K562 (cell line): ENCODE data around the gene INTS2. TPM values are rescaled to one million over a fixed set of nuclear protein-coding genes. Genes with fewer than 3 reads are reported as not detected.

Source experiments
- ATAC-seq: fragments of 200-7000 bp; cut with Tn5 transposase; 3 replicates; pipeline ENCODE4 v1.9.1; 2020; ENCODE audit warnings: moderate library complexity
- BruUV-seq: library from RNA; stranded (reverse); fragments of 400-500 nt; replicated peaks from 2 replicates; lab custom pipeline; 2021; lab: Mats Ljungman, UMichigan
- CTCF ChIA-PET: fragments of 300-600 bp; formaldehyde crosslinking; extraction: SDS; loops from one replicate; lab custom pipeline; 2021; ENCODE audit warnings: low intra/inter-chr PET ratio; lab: Yijun Ruan, JAX
- POLR2A ChIA-PET: fragments of 300-600, 350-650 bp; sonication (Branson Sonifier 250); formaldehyde crosslinking; extraction: SDS; loops from one replicate; lab custom pipeline; 2021; ENCODE audit warnings: antibody characterized with exemption, inconsistent platforms; lab: Yijun Ruan, JAX
- DNase-seq, 4 experiments: peaks; one replicate each; pipeline versions ENCODE4 v3.0.0 to v3.0.0-alpha.2; 2011 to 2018; ENCODE audit warnings: low spot score in 3 of 4, mixed read lengths in 3 of 4; ENCODE audit errors: extremely low read depth in 1 of 4
- FAIRE-seq: peaks from 2 replicates; lab custom pipeline; 2011; peaks lifted over from hg19 to GRCh38; lab: Jason Lieb, UNC
- H2AFZ ChIP-seq: 2 replicates; pipeline ENCODE4 v1.6.0; 2011; ENCODE audit warnings: low read depth, low read length, control low read depth, inconsistent platforms
- H3K27ac ChIP-seq: fragments of 200-600 bp; 3 replicates; pipeline ENCODE4 v1.8.0; 2011; ENCODE audit warnings: low read depth, mild to moderate bottlenecking, control low read depth, inconsistent platforms, low read length, moderate library complexity, mixed read lengths; ENCODE audit errors: extremely low read depth
- H3K27me3 ChIP-seq, 2 experiments: fragments of 300-600 bp in 1 of 2; 2 replicates in 1 of 2; 3 replicates in 1 of 2; pipeline versions ENCODE4 v1.6.0 to v1.8.0; 2011; ENCODE audit warnings: inconsistent platforms in 2 of 2, low read length in 2 of 2, mild to moderate bottlenecking in 1 of 2, mixed read lengths in 1 of 2, moderate library complexity in 1 of 2; ENCODE audit not compliant: control insufficient read depth in 2 of 2, insufficient read depth in 2 of 2
- H3K36me3 ChIP-seq: fragments of 300-600 bp; 3 replicates; pipeline ENCODE4 v1.8.0; 2011; ENCODE audit warnings: mild to moderate bottlenecking, low read length, inconsistent platforms; ENCODE audit not compliant: control insufficient read depth, insufficient read depth
- H3K4me1 ChIP-seq, 2 experiments: fragments of 200-600 bp in 1 of 2; replicated peaks in 1 of 2; 2 replicates in 1 of 2; 3 replicates in 1 of 2; pipeline versions ENCODE4 v1.5.1 to v1.8.0; 2011; ENCODE audit warnings: inconsistent platforms in 2 of 2, low read length in 2 of 2, mild to moderate bottlenecking in 1 of 2, mixed read lengths in 1 of 2, moderate library complexity in 1 of 2; ENCODE audit not compliant: control insufficient read depth in 2 of 2, insufficient read depth in 2 of 2
- H3K4me2 ChIP-seq: 2 replicates; pipeline ENCODE4 v1.6.1; 2011; ENCODE audit warnings: low read length, control low read depth, inconsistent platforms, mixed read lengths; ENCODE audit not compliant: insufficient read depth
- H3K4me3 ChIP-seq: fragments of 200-600 bp; sonication (generic), shearing (Covaris generic); 2 replicates; pipeline ENCODE4 v1.5.1; 2016; ENCODE audit warnings: control low read depth, inconsistent platforms
- H3K79me2 ChIP-seq: fragments of 200-600 bp; 3 replicates; pipeline ENCODE4 v1.8.0; 2011; ENCODE audit warnings: low read length, inconsistent platforms; ENCODE audit not compliant: control insufficient read depth, insufficient read depth
- H3K9ac ChIP-seq, 2 experiments: 2 replicates each; pipeline versions ENCODE4 v1.6.0 to v1.6.1; 2011; ENCODE audit warnings: low read depth in 2 of 2, low read length in 2 of 2, control low read depth in 1 of 2, inconsistent platforms in 1 of 2, mild to moderate bottlenecking in 1 of 2, mixed read lengths in 1 of 2; ENCODE audit not compliant: insufficient read depth in 1 of 2
- H3K9me1 ChIP-seq: one replicate; pipeline ENCODE4 v1.6.0; 2011; ENCODE audit warnings: inconsistent platforms, mild to moderate bottlenecking, low read length, moderate library complexity; ENCODE audit not compliant: control insufficient read depth, insufficient read depth
- H3K9me3 ChIP-seq: replicated peaks from 2 replicates; pipeline ENCODE4 v1.5.1; 2011; ENCODE audit warnings: low read depth, low read length, inconsistent platforms; ENCODE audit not compliant: control insufficient read depth, insufficient read depth
- H4K20me1 ChIP-seq: replicated peaks from 2 replicates; pipeline ENCODE4 v1.6.1; 2011; ENCODE audit warnings: low read length, inconsistent platforms, mixed read lengths; ENCODE audit not compliant: control insufficient read depth, insufficient read depth
- ILK ChIP-seq: fragments of 450-650 bp; IDR thresholded peaks from 2 replicates; pipeline ENCODE4 v1.6.1; 2016; ENCODE audit warnings: missing genetic modification characterization, low read depth, mild to moderate bottlenecking, missing compliant biosample characterization, moderate library complexity, borderline replicate concordance
- WGBS: fragments of 100-300 bp; shearing (Covaris generic); methylation state at CpG from one replicate; pipeline ENCODE4 v1.1.6; 2016; ENCODE audit warnings: low coverage, mixed read lengths; ENCODE audit not compliant: insufficient coverage; ENCODE audit errors: missing lambda C conversion rate; 5-methylcytosine and 5-hydroxymethylcytosine counted together
- in situ Hi-C: fragments of 300-500 bp; cut with MboI; formaldehyde crosslinking; loops from 4 replicates; pipeline ENCODE4 v1.15.0; 2018; ENCODE audit warnings: inconsistent platforms, mixed read lengths
- intact Hi-C: fragments of 100-400 bp; cut with micrococcal nuclease; formaldehyde crosslinking; loops from 2 replicates; pipeline ENCODE4 v1.14.2; 2022
- polyA plus RNA-seq, 8 experiments: library from polyadenylated mRNA; depleted of rRNA in 4 of 8; stranded (reverse) in 5 of 8; unstranded in 3 of 8; fragments of >200 nt; fragmentation: Nextera tagmentation in 2 of 8; fragmentation: Illumina TruSeq in 1 of 8; extraction: Ambion mirVana in 2 of 8; extraction: Trizol in 1 of 8; gene quantifications; 2 replicates each; pipeline versions ENCODE4 v1.2.1 to v1.2.3, GENCODE V29; 2011 to 2014; ENCODE audit warnings: inconsistent platforms in 1 of 8, missing spikeins in 1 of 8
- total RNA-seq, 7 experiments: library from RNA; depleted of rRNA in 6 of 7; stranded (reverse); fragments of >200 nt in 6 of 7; fragmentation: Illumina TruSeq in 2 of 7; extraction: Trizol in 2 of 7; gene quantifications; 2 replicates each; pipeline versions ENCODE4 v1.2.1 to v1.2.3, GENCODE V29; 2011 to 2021; ENCODE audit warnings: low replicate concordance in 1 of 7
- TF ChIP-seq, protein P1 (sequence below), 3 experiments: fragments of 200-800 bp in 1 of 3; fragments of 250-450 bp in 1 of 3; fragments of 450-650 bp in 1 of 3; sonication (Bioruptor Pico) in 1 of 3; sonication (Bioruptor generic) in 1 of 3; formaldehyde crosslinking in 1 of 3; IDR thresholded peaks; 2 replicates each; pipeline versions ENCODE4 v1.6.1 to v1.8.0; 2016 to 2022; ENCODE audit warnings: mild to moderate bottlenecking in 2 of 3, missing genetic modification characterization in 2 of 3, missing compliant biosample characterization in 1 of 3, moderate library complexity in 1 of 3

The INTS2 gene
- total and polyA plus RNA-seq, 9 of the 15 experiments (the other 6 are each of a cell fraction or from before 2014, with no cell fraction given) = 4.8 to 24.7 (median 12.8) TPM

DNA sequence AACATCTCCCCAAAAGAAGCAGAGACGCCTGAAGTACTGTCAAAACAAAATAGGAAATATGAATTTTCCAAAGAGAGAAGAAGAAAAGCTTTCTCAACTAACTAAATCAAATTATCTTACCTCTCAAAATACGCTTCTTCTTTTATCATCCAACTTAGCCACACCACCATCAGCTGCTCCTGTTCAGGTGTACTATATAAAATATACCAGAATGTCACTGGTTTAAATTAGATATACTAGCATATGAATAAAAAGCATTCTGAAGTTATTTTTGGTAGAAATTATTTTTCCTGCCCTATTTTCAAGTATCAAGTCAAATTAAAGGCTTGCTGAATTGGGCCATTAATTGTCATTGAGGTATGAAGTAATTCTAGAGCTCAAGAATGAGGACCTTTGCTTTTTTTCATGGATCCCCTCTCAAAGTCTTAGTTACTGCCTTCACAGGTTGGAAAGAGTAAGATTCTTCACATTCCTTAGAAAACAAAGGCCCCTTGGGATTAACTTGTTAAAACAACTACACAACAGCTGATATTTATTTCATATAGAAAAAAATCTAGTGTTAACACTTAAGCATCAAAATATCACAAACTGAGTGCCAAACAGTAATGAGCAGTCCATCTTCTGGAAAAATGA is 30.1 kb downstream of the INTS2 start:
- TF ChIP-seq, protein P1, sequence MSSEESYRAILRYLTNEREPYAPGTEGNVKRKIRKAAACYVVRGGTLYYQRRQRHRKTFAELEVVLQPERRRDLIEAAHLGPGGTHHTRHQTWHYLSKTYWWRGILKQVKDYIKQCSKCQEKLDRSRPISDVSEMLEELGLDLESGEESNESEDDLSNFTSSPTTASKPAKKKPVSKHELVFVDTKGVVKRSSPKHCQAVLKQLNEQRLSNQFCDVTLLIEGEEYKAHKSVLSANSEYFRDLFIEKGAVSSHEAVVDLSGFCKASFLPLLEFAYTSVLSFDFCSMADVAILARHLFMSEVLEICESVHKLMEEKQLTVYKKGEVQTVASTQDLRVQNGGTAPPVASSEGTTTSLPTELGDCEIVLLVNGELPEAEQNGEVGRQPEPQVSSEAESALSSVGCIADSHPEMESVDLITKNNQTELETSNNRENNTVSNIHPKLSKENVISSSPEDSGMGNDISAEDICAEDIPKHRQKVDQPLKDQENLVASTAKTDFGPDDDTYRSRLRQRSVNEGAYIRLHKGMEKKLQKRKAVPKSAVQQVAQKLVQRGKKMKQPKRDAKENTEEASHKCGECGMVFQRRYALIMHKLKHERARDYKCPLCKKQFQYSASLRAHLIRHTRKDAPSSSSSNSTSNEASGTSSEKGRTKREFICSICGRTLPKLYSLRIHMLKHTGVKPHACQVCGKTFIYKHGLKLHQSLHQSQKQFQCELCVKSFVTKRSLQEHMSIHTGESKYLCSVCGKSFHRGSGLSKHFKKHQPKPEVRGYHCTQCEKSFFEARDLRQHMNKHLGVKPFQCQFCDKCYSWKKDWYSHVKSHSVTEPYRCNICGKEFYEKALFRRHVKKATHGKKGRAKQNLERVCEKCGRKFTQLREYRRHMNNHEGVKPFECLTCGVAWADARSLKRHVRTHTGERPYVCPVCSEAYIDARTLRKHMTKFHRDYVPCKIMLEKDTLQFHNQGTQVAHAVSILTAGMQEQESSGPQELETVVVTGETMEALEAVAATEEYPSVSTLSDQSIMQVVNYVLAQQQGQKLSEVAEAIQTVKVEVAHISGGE (CRISPR knock-in tag; IDR thresholded peaks at IDR 0.05) = peak in 1 of 3 experiments; percentile 54; a peak in 1 of 6 replicates
- TF ChIP-seq ILK (tag) = no peak
- DNase-seq (no peak), ATAC-seq (no peak), FAIRE-seq (no peak)
- Histone ChIP-seq H3K4me1 (no peaks in the 10 kb centered on the region), H2AFZ (no peak overlapping the region), H3K4me3 (no peak overlapping the region), H3K27ac (no peak overlapping the region), H4K20me1 (no peaks in the 10 kb centered on the region), H3K27me3 (no peaks in the 10 kb centered on the region), H3K9ac (no peak overlapping the region), H3K36me3 (peaks cover 49% of the 10 kb centered on the region; the same call in 2 of the 3 replicates), H3K9me3 (no peaks in the 10 kb centered on the region), H3K4me2 (no peak overlapping the region), H3K9me1 (no peaks in the 10 kb centered on the region), H3K79me2 (no peaks in the 10 kb centered on the region)
- no TSS peak for BruUV-seq
- ChIA-PET CTCF (no interaction called here), POLR2A (interaction anchor here (0.6 to 1.4 kb wide), 2 partner anchors 10 to 1468 kb away, joined by 3 to 4 read pairs; no protein-coding TSS in a partner anchor)
- 79% methylated on average over 2 of the region's 2 CpGs for WGBS
- intact Hi-C loops = no loop called here
- in situ Hi-C loops = no loop called here
